Liver (tissue), 3 donors: Measurements from ENCODE around the gene FGF12.

Experiments used
- CTCF ChIP-seq: fragments of 150-350 bp; IDR thresholded peaks from 2 replicates; pipeline ENCODE4 v1.5.1; 2017; ENCODE audit warnings: improper control_type of control experiment, low read depth, low read length; ENCODE audit not compliant: missing input control
- FOXA1 ChIP-seq: IDR thresholded peaks from 2 replicates; pipeline ENCODE4 v1.6.1; 2016; ENCODE audit warnings: antibody characterized with exemption
- MAX ChIP-seq: IDR thresholded peaks from 2 replicates; pipeline ENCODE4 v1.6.1; 2016; ENCODE audit warnings: antibody characterized with exemption
- SP1 ChIP-seq: IDR thresholded peaks from 2 replicates; pipeline ENCODE4 v1.6.1; 2018; ENCODE audit warnings: antibody characterized with exemption, mild to moderate bottlenecking
- donor health status: healthy.
- donor health status: healthy.

GRCh38 chr3:192317564-192317963, 409.8 kb downstream of the FGF12 start:
- TF ChIP-seq MAX (no peak), CTCF (no peak), FOXA1 (no peak), SP1 (no peak)
